Hepatocyte (in vitro differentiated cells): ENCODE results near the gene NSA2. TPM values are rescaled to one million over a fixed set of nuclear protein-coding genes. Genes with fewer than 3 reads are reported as not detected.

Experiments used
- DNase-seq: peaks from one replicate; pipeline ENCODE4 v3.0.0-alpha.2; 2016; ENCODE audit warnings: low spot score
- H2AFZ ChIP-seq: fragments of 200-600 bp; sonication (generic); 2 replicates; pipeline ENCODE4 v1.6.0; 2016; ENCODE audit warnings: antibody characterized with exemption, mild to moderate bottlenecking
- H3K27ac ChIP-seq: fragments of 200-600 bp; sonication (generic); 2 replicates; pipeline ENCODE4 v1.5.1; 2016; ENCODE audit warnings: mild to moderate bottlenecking
- H3K27me3 ChIP-seq: fragments of 200-600 bp; sonication (generic); 2 replicates; pipeline ENCODE4 v1.6.1; 2016
- H3K36me3 ChIP-seq: fragments of 200-600 bp; sonication (generic); replicated peaks from 2 replicates; pipeline ENCODE4 v1.5.1; 2016; ENCODE audit warnings: low read depth; ENCODE audit not compliant: insufficient read depth
- H3K4me1 ChIP-seq: fragments of 200-600 bp; sonication (generic); 2 replicates; pipeline ENCODE4 v1.5.1; 2016; ENCODE audit warnings: mild to moderate bottlenecking, moderate library complexity; ENCODE audit not compliant: insufficient read depth
- H3K4me2 ChIP-seq: fragments of 200-600 bp; sonication (generic); 2 replicates; pipeline ENCODE4 v1.6.0; 2016
- H3K4me3 ChIP-seq: fragments of 200-600 bp; sonication (generic); 2 replicates; pipeline ENCODE4 v1.5.1; 2016; ENCODE audit warnings: mild to moderate bottlenecking
- H3K79me2 ChIP-seq: fragments of 200-600 bp; sonication (generic); 2 replicates; pipeline ENCODE4 v1.6.0; 2017; ENCODE audit warnings: mild to moderate bottlenecking
- H3K9me2 ChIP-seq: fragments of 200-600 bp; sonication (generic); replicated peaks from 2 replicates; pipeline ENCODE4 v1.6.0; 2017; ENCODE audit warnings: mild to moderate bottlenecking; ENCODE audit not compliant: insufficient read depth
- H3K9me3 ChIP-seq: fragments of 200-600 bp; sonication (generic); 2 replicates; pipeline ENCODE4 v1.5.1; 2016; ENCODE audit warnings: low read depth, mild to moderate bottlenecking
- H4K20me1 ChIP-seq: fragments of 200-600 bp; sonication (generic); 2 replicates; pipeline ENCODE4 v1.6.0; 2016; ENCODE audit warnings: mild to moderate bottlenecking; ENCODE audit not compliant: insufficient read depth, poor library complexity, severe bottlenecking
- CTCF ChIP-seq: fragments of 200-600 bp; sonication (generic); IDR thresholded peaks from 2 replicates; pipeline ENCODE4 v1.5.1; 2016; ENCODE audit warnings: antibody characterized with exemption, mild to moderate bottlenecking; ENCODE audit not compliant: poor library complexity
- EZH2 ChIP-seq: fragments of 200-600 bp; sonication (generic); IDR thresholded peaks from 2 replicates; pipeline ENCODE4 v1.6.1; 2016; ENCODE audit warnings: antibody characterized with exemption, mild to moderate bottlenecking, borderline replicate concordance
- EZH2phosphoT487 ChIP-seq: fragments of 200-600 bp; sonication (generic); IDR thresholded peaks from one replicate; pipeline ENCODE4 v1.6.1; 2018; ENCODE audit warnings: antibody characterized with exemption, mild to moderate bottlenecking, low read depth, moderate library complexity; ENCODE audit not compliant: unreplicated experiment, severe bottlenecking
- WGBS: methylation state at CpG from one replicate; pipeline ENCODE4 v1.1.6; 2016; ENCODE audit warnings: low lambda C conversion rate; ENCODE audit errors: missing lambda C conversion rate; 5-methylcytosine and 5-hydroxymethylcytosine counted together
- polyA plus RNA-seq: library from polyadenylated mRNA; unstranded; fragments of >200 nt; fragmentation: Nextera tagmentation; extraction: Ambion mirVana; gene quantifications from 2 replicates; pipeline ENCODE4 v1.2.1, GENCODE V29; 2016
- total RNA-seq: library from RNA; depleted of rRNA; stranded (reverse); fragments of >200 nt; gene quantifications from 2 replicates; pipeline ENCODE4 v1.2.3, GENCODE V29; 2014

The NSA2 gene
- total and polyA plus RNA-seq, 2 experiments from 2014 or later: 50.7 to 107 TPM

- WGBS: 98% methylated on average over 21 of the region's 21 CpGs
- Histone ChIP-seq H3K4me2 (no peak overlapping the region), H3K79me2 (no peaks in the 10 kb centered on the region), H4K20me1 (no peaks in the 10 kb centered on the region), H3K4me3 (no peak overlapping the region), H3K36me3 (no peaks in the 10 kb centered on the region), H3K9me3 (no peaks in the 10 kb centered on the region), H3K27ac (no peak overlapping the region), H2AFZ (no peak overlapping the region), H3K27me3 (no peaks in the 10 kb centered on the region), H3K4me1 (no peaks in the 10 kb centered on the region), H3K9me2 (no peaks in the 10 kb centered on the region)
- TF ChIP-seq CTCF (no peak), EZH2 (no peak), EZH2phosphoT487 (no peak)
- DNase-seq: no peak
Observed at GRCh38 chr5:74798977-74799911, 32.2 kb downstream of the NSA2 start.

GRCh38 chr5:74801197-74801596 lies 34.1 kb downstream of the NSA2 start:
- Histone ChIP-seq H3K9me3 (no peaks in the 10 kb centered on the region), H3K9me2 (no peaks in the 10 kb centered on the region), H2AFZ (no peak overlapping the region), H3K79me2 (no peaks in the 10 kb centered on the region), H3K4me3 (no peak overlapping the region), H3K36me3 (no peaks in the 10 kb centered on the region), H4K20me1 (no peaks in the 10 kb centered on the region), H3K27me3 (no peaks in the 10 kb centered on the region), H3K4me1 (no peaks in the 10 kb centered on the region), H3K27ac (no peak overlapping the region), H3K4me2 (no peak overlapping the region)
- TF ChIP-seq EZH2phosphoT487 (no peak), EZH2 (no peak), CTCF (no peak)
- 70% methylated on average over 3 of the region's 3 CpGs for WGBS
- DNase-seq: no peak

- Histone ChIP-seq H3K4me3 (no peak overlapping the region), H2AFZ (no peak overlapping the region), H3K4me2 (no peak overlapping the region), H3K27ac (no peak overlapping the region), H4K20me1 (no peaks in the 10 kb centered on the region), H3K4me1 (no peaks in the 10 kb centered on the region), H3K27me3 (no peaks in the 10 kb centered on the region), H3K9me3 (no peaks in the 10 kb centered on the region), H3K79me2 (no peaks in the 10 kb centered on the region), H3K36me3 (no peaks in the 10 kb centered on the region), H3K9me2 (no peaks in the 10 kb centered on the region)
- TF ChIP-seq CTCF (no peak), EZH2phosphoT487 (no peak), EZH2 (no peak)
- WGBS: 74% methylated on average over 1 of the region's 1 CpG
- no peak for DNase-seq
Observed at GRCh38 chr5:74801941-74802340, 34.9 kb downstream of the NSA2 start.
